Measurements from ENCODE around the gene SWAP70.

GRCh38 chr11:9663699-9664275 lies at the start of gene SWAP70:
- TF ChIP-seq REST (IDR thresholded peaks at IDR 0.05; ENCODE audit: low read depth) (no peak), RAD21 (IDR thresholded peaks at IDR 0.05; ENCODE audit: low read depth) (no peak), CEBPB (IDR thresholded peaks at IDR 0.05) (no peak), YY1 (IDR thresholded peaks at IDR 0.05; ENCODE audit: low read depth) (peak; percentile 40), FOXM1 (IDR thresholded peaks at IDR 0.05; ENCODE audit: borderline replicate concordance, low read depth) (no peak), TEAD4 (IDR thresholded peaks at IDR 0.05) (peak; percentile 76), EP300 (IDR thresholded peaks at IDR 0.05; ENCODE audit: borderline replicate concordance) (no peak), TCF12 (IDR thresholded peaks at IDR 0.05; ENCODE audit: low read depth) (no peak), TAF1 (IDR thresholded peaks at IDR 0.05; ENCODE audit: low read depth) (no peak), EGR1 (IDR thresholded peaks at IDR 0.05) (no peak), CREB1 (IDR thresholded peaks at IDR 0.05; ENCODE audit: low read depth) (no peak)
- TF ChIP-seq, protein P1, sequence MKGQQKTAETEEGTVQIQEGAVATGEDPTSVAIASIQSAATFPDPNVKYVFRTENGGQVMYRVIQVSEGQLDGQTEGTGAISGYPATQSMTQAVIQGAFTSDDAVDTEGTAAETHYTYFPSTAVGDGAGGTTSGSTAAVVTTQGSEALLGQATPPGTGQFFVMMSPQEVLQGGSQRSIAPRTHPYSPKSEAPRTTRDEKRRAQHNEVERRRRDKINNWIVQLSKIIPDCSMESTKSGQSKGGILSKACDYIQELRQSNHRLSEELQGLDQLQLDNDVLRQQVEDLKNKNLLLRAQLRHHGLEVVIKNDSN (IDR thresholded peaks at IDR 0.05): peak; percentile 86
- TF ChIP-seq, protein P2, sequence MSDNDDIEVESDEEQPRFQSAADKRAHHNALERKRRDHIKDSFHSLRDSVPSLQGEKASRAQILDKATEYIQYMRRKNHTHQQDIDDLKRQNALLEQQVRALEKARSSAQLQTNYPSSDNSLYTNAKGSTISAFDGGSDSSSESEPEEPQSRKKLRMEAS (IDR thresholded peaks at IDR 0.05): peak; percentile 52

Measured in Ishikawa (cell line).